Panc1 (cell line): ENCODE measurements around the gene SMIM24. TPM values are rescaled to one million over a fixed set of nuclear protein-coding genes. Genes with fewer than 3 reads are reported as not detected.

Experiments
- ATAC-seq: fragments of 200-7000 bp; cut with Tn5 transposase; 2 replicates; pipeline ENCODE4 v1.9.1; 2020; ENCODE audit warnings: mild to moderate bottlenecking, moderate library complexity
- BruUV-seq: library from RNA; stranded (reverse); fragments of 400-500 nt; replicated peaks from 2 replicates; lab custom pipeline; 2021; lab: Mats Ljungman, UMichigan
- CTCF ChIA-PET: fragments of 300-600 bp; sonication (Branson Sonifier 250); formaldehyde crosslinking; loops from one replicate; lab custom pipeline; 2022; ENCODE audit warnings: antibody characterized with exemption; lab: Charles Lee
- POLR2A ChIA-PET: fragments of 300-600 bp; sonication (Branson Sonifier 250); formaldehyde crosslinking; loops from one replicate; lab custom pipeline; 2022; ENCODE audit warnings: antibody characterized with exemption; lab: Charles Lee
- DNase-seq: peaks from one replicate; pipeline ENCODE4 v3.0.0-alpha.2; 2010; ENCODE audit warnings: low read depth, low spot score
- H3K27ac ChIP-seq: 2 replicates; pipeline ENCODE4 v1.5.1; 2011; ENCODE audit warnings: mild to moderate bottlenecking, low read length, inconsistent platforms
- H3K27me3 ChIP-seq: fragments of 200-500 bp; sonication (Bioruptor generic); 2 replicates; pipeline ENCODE4 v1.6.0; 2014; ENCODE audit warnings: low read length, inconsistent platforms; ENCODE audit not compliant: control insufficient read depth, insufficient read depth
- H3K36me3 ChIP-seq: fragments of 200-500 bp; sonication (Bioruptor generic); 2 replicates; pipeline ENCODE4 v1.5.1; 2014; ENCODE audit warnings: inconsistent platforms, mild to moderate bottlenecking, low read length, moderate library complexity; ENCODE audit not compliant: control insufficient read depth, insufficient read depth
- H3K4me1 ChIP-seq: 2 replicates; pipeline ENCODE4 v1.5.1; 2011; ENCODE audit warnings: inconsistent platforms, mild to moderate bottlenecking, low read length, moderate library complexity; ENCODE audit not compliant: control insufficient read depth, insufficient read depth
- H3K4me3 ChIP-seq, 2 experiments: 2 replicates each; pipeline ENCODE4 v1.5.1; 2011 to 2012; ENCODE audit warnings: low read depth in 2 of 2, low read length in 2 of 2, mild to moderate bottlenecking in 2 of 2, inconsistent platforms in 1 of 2, moderate library complexity in 1 of 2
- H3K9me3 ChIP-seq: fragments of 200-500 bp; sonication (Bioruptor generic); 2 replicates; pipeline ENCODE4 v1.5.1; 2014; ENCODE audit warnings: low read depth, mild to moderate bottlenecking, inconsistent platforms, low read length, moderate library complexity; ENCODE audit not compliant: control insufficient read depth, insufficient read depth
- CTCF ChIP-seq: fragments of 450-650 bp; IDR thresholded peaks from 2 replicates; pipeline ENCODE4 v1.5.1; 2017; ENCODE audit warnings: mild to moderate bottlenecking
- POLR2AphosphoS5 ChIP-seq: IDR thresholded peaks from 2 replicates; pipeline ENCODE4 v1.6.1; 2012; ENCODE audit warnings: mild to moderate bottlenecking, low read depth, low read length, moderate library complexity
- REST ChIP-seq, 2 experiments: IDR thresholded peaks; 2 replicates each; pipeline ENCODE4 v1.6.1; 2011 to 2012; ENCODE audit warnings: low read depth in 2 of 2, control low read depth in 1 of 2, low read length in 1 of 2, mild to moderate bottlenecking in 1 of 2, moderate library complexity in 1 of 2; ENCODE audit not compliant: insufficient read depth in 1 of 2
- SIN3A ChIP-seq: IDR thresholded peaks from 2 replicates; pipeline ENCODE4 v1.6.1; 2012; ENCODE audit warnings: low read depth, mild to moderate bottlenecking, low read length, moderate library complexity, borderline replicate concordance; ENCODE audit not compliant: insufficient read depth
- TCF7L2 ChIP-seq: IDR thresholded peaks from 2 replicates; pipeline ENCODE4 v1.6.1; 2011; ENCODE audit warnings: mild to moderate bottlenecking, low read depth, low read length, inconsistent platforms
- in situ Hi-C: cut with HindIII; loops from 2 replicates; pipeline ENCODE4 v1.10.0; 2016; ENCODE audit warnings: low sequenced_read_pairs, low pct_unique_long_range_greater_than_20kb
- intact Hi-C: fragments of 100-400 bp; cut with micrococcal nuclease; formaldehyde crosslinking; loops from one replicate; pipeline ENCODE4 v1.10.0; 2022; ENCODE audit not compliant: unreplicated experiment
- total RNA-seq: library from RNA; stranded (reverse); gene quantifications from one replicate; pipeline ENCODE4 v1.2.1, GENCODE V29; 2021; ENCODE audit not compliant: unreplicated experiment

The SMIM24 gene
- total RNA-seq, 1 experiment from 2014 or later: 0.28 TPM

GRCh38 chr19:3464587-3465235, 15.6 kb downstream of the SMIM24 start:
- TF ChIP-seq CTCF (no peak), TCF7L2 (no peak), POLR2AphosphoS5 (no peak), REST (IDR thresholded peaks at IDR 0.05; ENCODE audit: insufficient read depth in 1 of 2, low read depth in 2 of 2, low read length in 1 of 2) (no peak), SIN3A (no peak)
- ATAC-seq (no peak), DNase-seq (no peak)
- intact Hi-C loops: no loop called here
- no peak overlapping the region for H3K4me3 ChIP-seq
- H3K27ac ChIP-seq: no peak overlapping the region
- ChIA-PET POLR2A (no interaction called here), CTCF (interaction anchor here (0.7 kb wide), 2 partner anchors 34 to 119 kb away, joined by 4 to 9 read pairs; no protein-coding TSS in a partner anchor)
- H3K9me3 ChIP-seq: no peaks in the 10 kb centered on the region
- in situ Hi-C loops: no loop called here
- no peaks in the 10 kb centered on the region for H3K4me1 ChIP-seq
- no peaks in the 10 kb centered on the region for H3K36me3 ChIP-seq
- no peaks in the 10 kb centered on the region for H3K27me3 ChIP-seq
- BruUV-seq: no TSS peak

- POLR2A ChIA-PET: no interaction called here
- no TSS peak for BruUV-seq
- TF ChIP-seq CTCF: no peak
- TF ChIP-seq TCF7L2: no peak
- no peak for TF ChIP-seq REST (IDR thresholded peaks at IDR 0.05; ENCODE audit: insufficient read depth in 1 of 2, low read depth in 2 of 2, low read length in 1 of 2)
- no peak for TF ChIP-seq POLR2AphosphoS5
- TF ChIP-seq SIN3A: no peak
- DNase-seq (no peak), ATAC-seq (no peak)
- CTCF ChIA-PET: interaction anchor here (0.6 kb wide), 1 partner anchor 900 kb away, joined by 5 read pairs; no protein-coding TSS in a partner anchor
- intact Hi-C loops (no loop called here), in situ Hi-C loops (no loop called here)
- Histone ChIP-seq H3K9me3 (no peaks in the 10 kb centered on the region), H3K4me1 (peaks cover 3% of the 10 kb centered on the region; the same call in 1 of the 2 replicates), H3K4me3 (no peak overlapping the region), H3K36me3 (no peaks in the 10 kb centered on the region), H3K27ac (no peak overlapping the region), H3K27me3 (no peaks in the 10 kb centered on the region)
Measured at GRCh38 chr19:3463714-3464586, 16.4 kb downstream of the SMIM24 start.
